SK-N-SH (cell line): Measurements from ENCODE around the gene GRID2IP.
"Not testable (repeated sequence)": the region's sequence is repeated elsewhere in the genome, so short reads cannot be mapped to it uniquely, and the experiment has no call there.

Experiments used
- CHD2 ChIP-seq: fragments of 150-350 bp; IDR thresholded peaks from 2 replicates; pipeline ENCODE4 v1.6.1; 2018; ENCODE audit warnings: low read length; ENCODE audit not compliant: partially characterized antibody
- ELF1 ChIP-seq: IDR thresholded peaks from 2 replicates; pipeline ENCODE4 v1.4.0; 2012
- EZH2phosphoT487 ChIP-seq: fragments of 200-600 bp; sonication (generic); IDR thresholded peaks from 2 replicates; pipeline ENCODE4 v1.6.1; 2017; ENCODE audit warnings: low read depth, mixed run types, mild to moderate bottlenecking, antibody characterized with exemption, moderate library complexity, borderline replicate concordance
- GATA2 ChIP-seq: sonication (generic); formaldehyde crosslinking; IDR thresholded peaks from 2 replicates; pipeline ENCODE4 v1.5.0; 2020; ENCODE audit warnings: mild to moderate bottlenecking, missing genetic modification reagents
- SMC3 ChIP-seq: IDR thresholded peaks from 2 replicates; pipeline ENCODE4 v1.6.1; 2012; ENCODE audit warnings: low read depth, low read length, improper control_type of control experiment
- TF ChIP-seq, protein P1 (sequence below): fragments of 200-600 bp; sonication (generic); IDR thresholded peaks from 2 replicates; pipeline ENCODE4 v1.6.1; 2017; ENCODE audit warnings: antibody characterized with exemption, mild to moderate bottlenecking, moderate library complexity
- TF ChIP-seq, protein P2 (sequence below): IDR thresholded peaks from 2 replicates; pipeline ENCODE4 v1.4.0; 2012; ENCODE audit warnings: low read depth, borderline replicate concordance

DNA sequence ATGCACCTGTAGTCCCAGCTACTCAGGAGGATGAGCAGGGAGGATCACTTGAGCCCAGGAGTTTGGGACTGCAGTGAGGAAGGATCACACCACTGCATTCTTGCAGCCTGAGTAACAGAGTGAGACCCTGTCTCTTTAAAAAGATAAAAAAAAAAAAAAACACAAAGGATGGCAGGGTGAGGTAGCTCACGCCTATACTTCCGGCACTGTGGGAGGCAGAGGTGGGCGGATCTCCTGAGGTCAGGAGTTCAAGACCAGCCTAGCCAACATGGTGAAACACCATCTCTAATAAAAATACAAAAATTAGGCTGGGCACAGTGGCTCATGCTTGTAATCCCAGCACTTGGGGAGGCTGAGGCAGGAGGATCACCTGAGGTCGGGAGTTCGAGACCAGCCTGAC, 87.7 kb downstream of the GRID2IP start:
- TF ChIP-seq, protein P1, sequence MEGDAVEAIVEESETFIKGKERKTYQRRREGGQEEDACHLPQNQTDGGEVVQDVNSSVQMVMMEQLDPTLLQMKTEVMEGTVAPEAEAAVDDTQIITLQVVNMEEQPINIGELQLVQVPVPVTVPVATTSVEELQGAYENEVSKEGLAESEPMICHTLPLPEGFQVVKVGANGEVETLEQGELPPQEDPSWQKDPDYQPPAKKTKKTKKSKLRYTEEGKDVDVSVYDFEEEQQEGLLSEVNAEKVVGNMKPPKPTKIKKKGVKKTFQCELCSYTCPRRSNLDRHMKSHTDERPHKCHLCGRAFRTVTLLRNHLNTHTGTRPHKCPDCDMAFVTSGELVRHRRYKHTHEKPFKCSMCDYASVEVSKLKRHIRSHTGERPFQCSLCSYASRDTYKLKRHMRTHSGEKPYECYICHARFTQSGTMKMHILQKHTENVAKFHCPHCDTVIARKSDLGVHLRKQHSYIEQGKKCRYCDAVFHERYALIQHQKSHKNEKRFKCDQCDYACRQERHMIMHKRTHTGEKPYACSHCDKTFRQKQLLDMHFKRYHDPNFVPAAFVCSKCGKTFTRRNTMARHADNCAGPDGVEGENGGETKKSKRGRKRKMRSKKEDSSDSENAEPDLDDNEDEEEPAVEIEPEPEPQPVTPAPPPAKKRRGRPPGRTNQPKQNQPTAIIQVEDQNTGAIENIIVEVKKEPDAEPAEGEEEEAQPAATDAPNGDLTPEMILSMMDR = not testable (repeated sequence)
- not testable (repeated sequence) for TF ChIP-seq ELF1; EZH2phosphoT487; CHD2; SMC3; GATA2 (CRISPR knock-in tag)
- TF ChIP-seq, protein P2, sequence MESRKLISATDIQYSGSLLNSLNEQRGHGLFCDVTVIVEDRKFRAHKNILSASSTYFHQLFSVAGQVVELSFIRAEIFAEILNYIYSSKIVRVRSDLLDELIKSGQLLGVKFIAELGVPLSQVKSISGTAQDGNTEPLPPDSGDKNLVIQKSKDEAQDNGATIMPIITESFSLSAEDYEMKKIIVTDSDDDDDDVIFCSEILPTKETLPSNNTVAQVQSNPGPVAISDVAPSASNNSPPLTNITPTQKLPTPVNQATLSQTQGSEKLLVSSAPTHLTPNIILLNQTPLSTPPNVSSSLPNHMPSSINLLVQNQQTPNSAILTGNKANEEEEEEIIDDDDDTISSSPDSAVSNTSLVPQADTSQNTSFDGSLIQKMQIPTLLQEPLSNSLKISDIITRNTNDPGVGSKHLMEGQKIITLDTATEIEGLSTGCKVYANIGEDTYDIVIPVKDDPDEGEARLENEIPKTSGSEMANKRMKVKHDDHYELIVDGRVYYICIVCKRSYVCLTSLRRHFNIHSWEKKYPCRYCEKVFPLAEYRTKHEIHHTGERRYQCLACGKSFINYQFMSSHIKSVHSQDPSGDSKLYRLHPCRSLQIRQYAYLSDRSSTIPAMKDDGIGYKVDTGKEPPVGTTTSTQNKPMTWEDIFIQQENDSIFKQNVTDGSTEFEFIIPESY = not testable (repeated sequence)
